ENCODE results near the gene VMAC. TPM values are rescaled to one million over a fixed set of nuclear protein-coding genes. Genes with fewer than 3 reads are reported as not detected.
A peak's percentile ranks its signal among the peaks of the same experiment; 100 is the strongest.

The VMAC gene
- total and polyA plus RNA-seq, 2 of the 13 experiments (the other 11 are each of a cell fraction or from before 2014, with no cell fraction given), result 2.4 TPM

DNA sequence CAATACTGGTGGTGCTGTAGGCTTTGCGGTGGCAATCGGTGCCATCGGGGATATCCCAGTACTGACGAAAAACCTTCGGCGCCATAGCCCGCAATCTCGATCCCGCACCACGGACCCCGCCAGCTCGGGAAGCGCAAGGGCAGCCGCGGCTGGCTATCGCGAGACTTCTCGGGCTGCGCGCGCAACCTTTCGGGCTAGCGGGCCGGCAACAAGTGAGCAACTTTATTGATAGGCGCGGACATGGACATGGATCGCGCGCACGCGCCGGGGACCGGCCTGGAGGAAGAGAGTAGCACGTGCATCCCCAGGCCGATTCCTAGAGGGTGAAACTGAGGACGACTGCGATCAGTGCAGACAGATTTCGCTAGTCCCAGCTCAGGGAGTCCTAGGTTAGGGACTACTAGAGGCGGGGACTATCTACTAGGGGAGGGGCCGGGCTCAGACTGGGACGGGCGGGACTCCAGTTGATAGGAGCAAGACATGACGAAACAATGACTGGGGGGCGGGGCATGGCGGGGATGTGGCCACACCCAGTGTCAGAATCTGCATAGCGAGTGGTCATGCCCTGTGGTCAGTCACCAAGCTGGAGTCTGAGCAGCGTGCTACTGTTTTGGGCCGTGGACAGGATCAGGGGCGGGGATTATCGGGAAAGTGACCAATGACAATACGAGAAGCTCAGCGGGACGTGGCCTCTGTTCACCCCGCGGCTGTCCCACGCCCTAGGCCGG lies 884 bp upstream of the VMAC start, which contains the start of gene NDUFA11 (continued):
- TF ChIP-seq ZNF543 (CRISPR knock-in tag; IDR thresholded peaks at IDR 0.05), result peak; percentile 72; the same call in 1 of the 2 replicates
- peak; percentile 89; the same call in 1 of the 2 replicates for TF ChIP-seq KDM5B (CRISPR knock-in tag; IDR thresholded peaks at IDR 0.05; ENCODE audit: borderline replicate concordance)
- TF ChIP-seq, protein P1, sequence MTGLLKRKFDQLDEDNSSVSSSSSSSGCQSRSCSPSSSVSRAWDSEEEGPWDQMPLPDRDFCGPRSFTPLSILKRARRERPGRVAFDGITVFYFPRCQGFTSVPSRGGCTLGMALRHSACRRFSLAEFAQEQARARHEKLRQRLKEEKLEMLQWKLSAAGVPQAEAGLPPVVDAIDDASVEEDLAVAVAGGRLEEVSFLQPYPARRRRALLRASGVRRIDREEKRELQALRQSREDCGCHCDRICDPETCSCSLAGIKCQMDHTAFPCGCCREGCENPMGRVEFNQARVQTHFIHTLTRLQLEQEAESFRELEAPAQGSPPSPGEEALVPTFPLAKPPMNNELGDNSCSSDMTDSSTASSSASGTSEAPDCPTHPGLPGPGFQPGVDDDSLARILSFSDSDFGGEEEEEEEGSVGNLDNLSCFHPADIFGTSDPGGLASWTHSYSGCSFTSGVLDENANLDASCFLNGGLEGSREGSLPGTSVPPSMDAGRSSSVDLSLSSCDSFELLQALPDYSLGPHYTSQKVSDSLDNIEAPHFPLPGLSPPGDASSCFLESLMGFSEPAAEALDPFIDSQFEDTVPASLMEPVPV (CRISPR knock-in tag; IDR thresholded peaks at IDR 0.05), result peak; percentile 80; the same call in 1 of the 2 replicates
- no peak for TF ChIP-seq HOXA7 (CRISPR knock-in tag; IDR thresholded peaks at IDR 0.05)
- TF ChIP-seq, protein P2, sequence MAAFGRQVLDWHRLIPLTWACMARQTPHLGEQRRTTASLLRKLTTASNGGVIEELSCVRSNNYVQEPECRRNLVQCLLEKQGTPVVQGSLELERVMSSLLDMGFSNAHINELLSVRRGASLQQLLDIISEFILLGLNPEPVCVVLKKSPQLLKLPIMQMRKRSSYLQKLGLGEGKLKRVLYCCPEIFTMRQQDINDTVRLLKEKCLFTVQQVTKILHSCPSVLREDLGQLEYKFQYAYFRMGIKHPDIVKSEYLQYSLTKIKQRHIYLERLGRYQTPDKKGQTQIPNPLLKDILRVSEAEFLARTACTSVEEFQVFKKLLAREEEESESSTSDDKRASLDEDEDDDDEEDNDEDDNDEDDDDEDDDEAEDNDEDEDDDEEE (CRISPR knock-in tag; IDR thresholded peaks at IDR 0.05), result peak; percentile 75; the same call in 1 of the 2 replicates
- peak; percentile 61; the same call in 1 of the 2 replicates for TF ChIP-seq ZNF138 (CRISPR knock-in tag; IDR thresholded peaks at IDR 0.05; ENCODE audit: low read depth)
- TF ChIP-seq, protein P3, sequence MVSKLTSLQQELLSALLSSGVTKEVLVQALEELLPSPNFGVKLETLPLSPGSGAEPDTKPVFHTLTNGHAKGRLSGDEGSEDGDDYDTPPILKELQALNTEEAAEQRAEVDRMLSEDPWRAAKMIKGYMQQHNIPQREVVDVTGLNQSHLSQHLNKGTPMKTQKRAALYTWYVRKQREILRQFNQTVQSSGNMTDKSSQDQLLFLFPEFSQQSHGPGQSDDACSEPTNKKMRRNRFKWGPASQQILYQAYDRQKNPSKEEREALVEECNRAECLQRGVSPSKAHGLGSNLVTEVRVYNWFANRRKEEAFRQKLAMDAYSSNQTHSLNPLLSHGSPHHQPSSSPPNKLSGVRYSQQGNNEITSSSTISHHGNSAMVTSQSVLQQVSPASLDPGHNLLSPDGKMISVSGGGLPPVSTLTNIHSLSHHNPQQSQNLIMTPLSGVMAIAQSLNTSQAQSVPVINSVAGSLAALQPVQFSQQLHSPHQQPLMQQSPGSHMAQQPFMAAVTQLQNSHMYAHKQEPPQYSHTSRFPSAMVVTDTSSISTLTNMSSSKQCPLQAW (CRISPR knock-in tag; IDR thresholded peaks at IDR 0.05), result peak; percentile 85; the same call in 1 of the 2 replicates
- TF ChIP-seq, protein P4, sequence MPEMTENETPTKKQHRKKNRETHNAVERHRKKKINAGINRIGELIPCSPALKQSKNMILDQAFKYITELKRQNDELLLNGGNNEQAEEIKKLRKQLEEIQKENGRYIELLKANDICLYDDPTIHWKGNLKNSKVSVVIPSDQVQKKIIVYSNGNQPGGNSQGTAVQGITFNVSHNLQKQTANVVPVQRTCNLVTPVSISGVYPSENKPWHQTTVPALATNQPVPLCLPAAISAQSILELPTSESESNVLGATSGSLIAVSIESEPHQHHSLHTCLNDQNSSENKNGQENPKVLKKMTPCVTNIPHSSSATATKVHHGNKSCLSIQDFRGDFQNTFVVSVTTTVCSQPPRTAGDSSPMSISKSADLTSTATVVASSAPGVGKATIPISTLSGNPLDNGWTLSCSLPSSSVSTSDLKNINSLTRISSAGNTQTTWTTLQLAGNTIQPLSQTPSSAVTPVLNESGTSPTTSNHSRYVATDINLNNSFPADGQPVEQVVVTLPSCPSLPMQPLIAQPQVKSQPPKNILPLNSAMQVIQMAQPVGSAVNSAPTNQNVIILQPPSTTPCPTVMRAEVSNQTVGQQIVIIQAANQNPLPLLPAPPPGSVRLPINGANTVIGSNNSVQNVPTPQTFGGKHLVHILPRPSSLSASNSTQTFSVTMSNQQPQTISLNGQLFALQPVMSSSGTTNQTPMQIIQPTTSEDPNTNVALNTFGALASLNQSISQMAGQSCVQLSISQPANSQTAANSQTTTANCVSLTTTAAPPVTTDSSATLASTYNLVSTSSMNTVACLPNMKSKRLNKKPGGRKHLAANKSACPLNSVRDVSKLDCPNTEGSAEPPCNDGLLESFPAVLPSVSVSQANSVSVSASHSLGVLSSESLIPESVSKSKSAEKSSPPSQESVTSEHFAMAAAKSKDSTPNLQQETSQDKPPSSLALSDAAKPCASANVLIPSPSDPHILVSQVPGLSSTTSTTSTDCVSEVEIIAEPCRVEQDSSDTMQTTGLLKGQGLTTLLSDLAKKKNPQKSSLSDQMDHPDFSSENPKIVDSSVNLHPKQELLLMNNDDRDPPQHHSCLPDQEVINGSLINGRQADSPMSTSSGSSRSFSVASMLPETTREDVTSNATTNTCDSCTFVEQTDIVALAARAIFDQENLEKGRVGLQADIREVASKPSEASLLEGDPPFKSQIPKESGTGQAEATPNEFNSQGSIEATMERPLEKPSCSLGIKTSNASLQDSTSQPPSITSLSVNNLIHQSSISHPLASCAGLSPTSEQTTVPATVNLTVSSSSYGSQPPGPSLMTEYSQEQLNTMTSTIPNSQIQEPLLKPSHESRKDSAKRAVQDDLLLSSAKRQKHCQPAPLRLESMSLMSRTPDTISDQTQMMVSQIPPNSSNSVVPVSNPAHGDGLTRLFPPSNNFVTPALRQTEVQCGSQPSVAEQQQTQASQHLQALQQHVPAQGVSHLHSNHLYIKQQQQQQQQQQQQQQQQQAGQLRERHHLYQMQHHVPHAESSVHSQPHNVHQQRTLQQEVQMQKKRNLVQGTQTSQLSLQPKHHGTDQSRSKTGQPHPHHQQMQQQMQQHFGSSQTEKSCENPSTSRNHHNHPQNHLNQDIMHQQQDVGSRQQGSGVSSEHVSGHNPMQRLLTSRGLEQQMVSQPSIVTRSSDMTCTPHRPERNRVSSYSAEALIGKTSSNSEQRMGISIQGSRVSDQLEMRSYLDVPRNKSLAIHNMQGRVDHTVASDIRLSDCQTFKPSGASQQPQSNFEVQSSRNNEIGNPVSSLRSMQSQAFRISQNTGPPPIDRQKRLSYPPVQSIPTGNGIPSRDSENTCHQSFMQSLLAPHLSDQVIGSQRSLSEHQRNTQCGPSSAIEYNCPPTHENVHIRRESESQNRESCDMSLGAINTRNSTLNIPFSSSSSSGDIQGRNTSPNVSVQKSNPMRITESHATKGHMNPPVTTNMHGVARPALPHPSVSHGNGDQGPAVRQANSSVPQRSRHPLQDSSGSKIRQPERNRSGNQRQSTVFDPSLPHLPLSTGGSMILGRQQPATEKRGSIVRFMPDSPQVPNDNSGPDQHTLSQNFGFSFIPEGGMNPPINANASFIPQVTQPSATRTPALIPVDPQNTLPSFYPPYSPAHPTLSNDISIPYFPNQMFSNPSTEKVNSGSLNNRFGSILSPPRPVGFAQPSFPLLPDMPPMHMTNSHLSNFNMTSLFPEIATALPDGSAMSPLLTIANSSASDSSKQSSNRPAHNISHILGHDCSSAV (CRISPR knock-in tag; IDR thresholded peaks at IDR 0.05; ENCODE audit: borderline replicate concordance), result no peak
- peak; percentile 40; the same call in 1 of the 2 replicates for TF ChIP-seq SIX1 (CRISPR knock-in tag; IDR thresholded peaks at IDR 0.05; ENCODE audit: borderline replicate concordance)
- peak; percentile 75 for TF ChIP-seq ZSCAN21 (CRISPR knock-in tag; IDR thresholded peaks at IDR 0.05; ENCODE audit: borderline replicate concordance)
- TF ChIP-seq SKI (IDR thresholded peaks at IDR 0.05; ENCODE audit: partially characterized antibody), result peak; percentile 43
- peak; percentile 96 for TF ChIP-seq KAT8 (CRISPR knock-in tag; IDR thresholded peaks at IDR 0.05)
- TF ChIP-seq, protein P5, sequence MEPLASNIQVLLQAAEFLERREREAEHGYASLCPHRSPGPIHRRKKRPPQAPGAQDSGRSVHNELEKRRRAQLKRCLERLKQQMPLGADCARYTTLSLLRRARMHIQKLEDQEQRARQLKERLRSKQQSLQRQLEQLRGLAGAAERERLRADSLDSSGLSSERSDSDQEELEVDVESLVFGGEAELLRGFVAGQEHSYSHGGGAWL (CRISPR knock-in tag; IDR thresholded peaks at IDR 0.05), result no peak; the same call in 1 of the 2 replicates
- TF ChIP-seq, protein P6, sequence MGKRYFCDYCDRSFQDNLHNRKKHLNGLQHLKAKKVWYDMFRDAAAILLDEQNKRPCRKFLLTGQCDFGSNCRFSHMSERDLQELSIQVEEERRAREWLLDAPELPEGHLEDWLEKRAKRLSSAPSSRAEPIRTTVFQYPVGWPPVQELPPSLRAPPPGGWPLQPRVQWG (CRISPR knock-in tag; IDR thresholded peaks at IDR 0.05; ENCODE audit: borderline replicate concordance, low read depth), result no peak
